ENCODE results near the gene RNF212. TPM values are rescaled to one million over a fixed set of nuclear protein-coding genes. Genes with fewer than 3 reads are reported as not detected.

The RNF212 gene
- total and polyA plus RNA-seq, 2 experiments from 2014 or later, result 8.4 to 10.4 TPM

DNA sequence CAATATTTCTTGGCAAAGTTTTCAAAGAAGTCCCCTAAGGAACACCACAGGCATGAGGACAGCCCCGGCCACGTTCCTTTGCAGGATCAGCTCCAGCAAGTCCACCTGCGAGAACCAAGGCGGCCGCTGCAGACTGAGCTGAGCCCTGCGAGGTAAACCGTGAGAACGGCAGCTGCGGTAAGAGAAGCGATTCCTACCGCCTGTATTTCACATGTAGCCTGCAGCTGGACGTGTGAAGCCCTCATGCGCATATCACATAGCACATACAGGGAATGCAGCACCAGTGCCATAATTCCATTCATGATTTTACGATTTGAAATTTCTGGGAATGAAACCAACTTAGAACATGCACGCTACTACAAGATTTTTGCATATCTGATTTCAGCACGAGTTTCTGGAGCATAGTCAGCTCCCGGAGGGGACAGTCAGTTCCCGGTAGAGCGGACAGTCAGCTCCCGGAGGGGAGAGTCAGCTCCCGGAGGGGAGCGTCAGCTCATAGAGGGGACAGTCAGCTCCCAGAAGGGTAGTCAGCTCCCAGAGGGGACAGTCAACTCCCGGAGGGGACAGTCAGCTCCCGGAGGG is 60.2 kb downstream of the RNF212 start:
- DNase-seq (ENCODE audit: low spot score), result no peak
- Histone ChIP-seq H3K9me2 (replicated peaks; ENCODE audit: insufficient read depth) (no peaks in the 10 kb centered on the region), H3K27ac (no peak overlapping the region), H2AFZ (no peak overlapping the region), H3K4me1 (ENCODE audit: insufficient read depth) (peaks cover 3% of the 10 kb centered on the region), H3K4me3 (no peak overlapping the region), H3K79me2 (no peaks in the 10 kb centered on the region), H4K20me1 (ENCODE audit: insufficient read depth, poor library complexity, severe bottlenecking) (no peaks in the 10 kb centered on the region), H3K36me3 (replicated peaks; ENCODE audit: insufficient read depth, low read depth) (no peaks in the 10 kb centered on the region), H3K4me2 (no peak overlapping the region), H3K27me3 (peaks cover 25% of the 10 kb centered on the region), H3K9me3 (ENCODE audit: low read depth) (no peaks in the 10 kb centered on the region)
- TF ChIP-seq EZH2 (IDR thresholded peaks at IDR 0.05; ENCODE audit: borderline replicate concordance) (no peak), EZH2phosphoT487 (IDR thresholded peaks at IDR 0.05; ENCODE audit: low read depth, severe bottlenecking, unreplicated experiment) (no peak)
- TF ChIP-seq, protein P1, sequence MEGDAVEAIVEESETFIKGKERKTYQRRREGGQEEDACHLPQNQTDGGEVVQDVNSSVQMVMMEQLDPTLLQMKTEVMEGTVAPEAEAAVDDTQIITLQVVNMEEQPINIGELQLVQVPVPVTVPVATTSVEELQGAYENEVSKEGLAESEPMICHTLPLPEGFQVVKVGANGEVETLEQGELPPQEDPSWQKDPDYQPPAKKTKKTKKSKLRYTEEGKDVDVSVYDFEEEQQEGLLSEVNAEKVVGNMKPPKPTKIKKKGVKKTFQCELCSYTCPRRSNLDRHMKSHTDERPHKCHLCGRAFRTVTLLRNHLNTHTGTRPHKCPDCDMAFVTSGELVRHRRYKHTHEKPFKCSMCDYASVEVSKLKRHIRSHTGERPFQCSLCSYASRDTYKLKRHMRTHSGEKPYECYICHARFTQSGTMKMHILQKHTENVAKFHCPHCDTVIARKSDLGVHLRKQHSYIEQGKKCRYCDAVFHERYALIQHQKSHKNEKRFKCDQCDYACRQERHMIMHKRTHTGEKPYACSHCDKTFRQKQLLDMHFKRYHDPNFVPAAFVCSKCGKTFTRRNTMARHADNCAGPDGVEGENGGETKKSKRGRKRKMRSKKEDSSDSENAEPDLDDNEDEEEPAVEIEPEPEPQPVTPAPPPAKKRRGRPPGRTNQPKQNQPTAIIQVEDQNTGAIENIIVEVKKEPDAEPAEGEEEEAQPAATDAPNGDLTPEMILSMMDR (IDR thresholded peaks at IDR 0.05; ENCODE audit: poor library complexity), result no peak
- 68% methylated on average over 24 of the region's 24 CpGs for WGBS (ENCODE audit: low lambda C conversion rate, missing lambda C conversion rate)

DNA sequence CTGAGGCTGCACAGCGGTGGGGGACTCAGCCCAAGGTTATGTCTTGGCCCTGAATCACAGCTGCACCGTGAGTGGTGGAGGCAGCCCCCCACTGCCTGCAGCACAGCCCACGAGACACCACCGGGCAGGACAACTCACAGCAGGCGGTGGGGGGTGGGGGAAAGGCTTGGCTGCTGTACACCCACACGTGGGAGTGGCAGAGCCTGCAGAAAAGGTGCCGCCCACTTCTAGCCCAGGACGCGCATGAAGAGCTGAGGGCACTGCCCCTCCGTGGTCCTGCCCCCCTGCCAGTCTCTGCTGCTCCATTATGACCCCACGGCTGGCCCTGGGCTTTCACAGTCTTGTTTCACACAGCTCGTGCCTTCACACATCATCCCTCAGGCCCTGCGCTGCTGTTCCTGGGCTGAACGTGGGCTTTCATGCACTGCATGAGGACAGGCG is 61.1 kb downstream of the RNF212 start:
- Histone ChIP-seq H3K4me3 (no peak overlapping the region), H3K4me1 (ENCODE audit: insufficient read depth) (peaks cover 3% of the 10 kb centered on the region), H3K27ac (no peak overlapping the region), H3K4me2 (no peak overlapping the region), H3K79me2 (no peaks in the 10 kb centered on the region), H3K9me3 (ENCODE audit: low read depth) (no peaks in the 10 kb centered on the region), H2AFZ (no peak overlapping the region), H4K20me1 (ENCODE audit: insufficient read depth, poor library complexity, severe bottlenecking) (no peaks in the 10 kb centered on the region), H3K9me2 (replicated peaks; ENCODE audit: insufficient read depth) (no peaks in the 10 kb centered on the region), H3K36me3 (replicated peaks; ENCODE audit: insufficient read depth, low read depth) (no peaks in the 10 kb centered on the region), H3K27me3 (peaks cover 25% of the 10 kb centered on the region)
- TF ChIP-seq EZH2 (IDR thresholded peaks at IDR 0.05; ENCODE audit: borderline replicate concordance) (no peak), EZH2phosphoT487 (IDR thresholded peaks at IDR 0.05; ENCODE audit: low read depth, severe bottlenecking, unreplicated experiment) (no peak)
- TF ChIP-seq, protein P1 (IDR thresholded peaks at IDR 0.05; ENCODE audit: poor library complexity), result no peak
- no peak for DNase-seq (ENCODE audit: low spot score)
- WGBS (ENCODE audit: low lambda C conversion rate, missing lambda C conversion rate), result 80% methylated on average over 15 of the region's 15 CpGs

DNA sequence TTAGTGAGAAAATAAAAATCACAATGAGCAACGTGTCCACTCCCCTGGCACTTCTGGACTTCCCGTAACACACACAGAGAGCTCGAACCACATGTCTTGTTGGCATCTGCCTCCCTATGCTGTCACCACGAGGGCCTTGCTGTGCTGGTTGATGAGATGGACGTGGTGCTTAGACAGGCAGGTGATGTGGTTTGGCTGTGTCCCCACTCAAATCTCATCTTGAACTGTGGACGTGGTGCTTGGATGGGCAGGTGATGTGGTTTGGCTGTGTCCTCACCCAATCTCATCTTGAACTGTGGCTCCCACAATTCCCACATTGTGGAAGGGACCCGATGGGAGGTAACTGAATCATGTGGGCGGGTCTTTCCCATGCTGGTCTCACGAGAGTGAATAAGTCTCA is 61.9 kb downstream of the RNF212 start:
- no peaks in the 10 kb centered on the region for H3K9me3 ChIP-seq (ENCODE audit: low read depth)
- peaks cover 6% of the 10 kb centered on the region for H3K4me1 ChIP-seq (ENCODE audit: insufficient read depth)
- DNase-seq (ENCODE audit: low spot score), result no peak
- H2AFZ ChIP-seq, result no peak overlapping the region
- H3K9me2 ChIP-seq (replicated peaks; ENCODE audit: insufficient read depth), result no peaks in the 10 kb centered on the region
- H3K36me3 ChIP-seq (replicated peaks; ENCODE audit: insufficient read depth, low read depth), result no peaks in the 10 kb centered on the region
- no peak overlapping the region for H3K27ac ChIP-seq
- H3K4me2 ChIP-seq, result no peak overlapping the region
- TF ChIP-seq EZH2 (IDR thresholded peaks at IDR 0.05; ENCODE audit: borderline replicate concordance) (no peak), EZH2phosphoT487 (IDR thresholded peaks at IDR 0.05; ENCODE audit: low read depth, severe bottlenecking, unreplicated experiment) (no peak)
- TF ChIP-seq, protein P1 (IDR thresholded peaks at IDR 0.05; ENCODE audit: poor library complexity), result no peak
- H3K27me3 ChIP-seq, result peaks cover 23% of the 10 kb centered on the region
- 77% methylated on average over 9 of the region's 9 CpGs for WGBS (ENCODE audit: low lambda C conversion rate, missing lambda C conversion rate)
- no peaks in the 10 kb centered on the region for H3K79me2 ChIP-seq
- H4K20me1 ChIP-seq (ENCODE audit: insufficient read depth, poor library complexity, severe bottlenecking), result no peaks in the 10 kb centered on the region
- H3K4me3 ChIP-seq, result no peak overlapping the region
